Epidermal melanocyte (primary cell): ENCODE data around the gene STIP1.

Experiments
- DNase-seq: peaks from one replicate; pipeline ENCODE4 v3.0.0; 2011; ENCODE audit warnings: low spot score; ENCODE audit not compliant: insufficient read length

STIP1 gene

GRCh38 chr11:64196626-64197025 is 10.7 kb downstream of the STIP1 start:
- peak; percentile 48 for DNase-seq

GRCh38 chr11:64198511-64198910 is 12.5 kb downstream of the STIP1 start:
- no peak for DNase-seq

- no peak for DNase-seq
Measured at GRCh38 chr11:64201543-64201942, 15.6 kb downstream of the STIP1 start.

GRCh38 chr11:64202992-64203391 is 17.0 kb downstream of the STIP1 start:
- no peak for DNase-seq

GRCh38 chr11:64203421-64204079 is 17.6 kb downstream of the STIP1 start:
- no peak for DNase-seq

GRCh38 chr11:64204080-64204440 is 18.1 kb downstream of the STIP1 start:
- DNase-seq = no peak

GRCh38 chr11:64204464-64204989 is 18.6 kb downstream of the STIP1 start:
- DNase-seq = peak; percentile 98

GRCh38 chr11:64206457-64207255 is 20.7 kb downstream of the STIP1 start, which contains the start of gene FERMT3:
TSS of gene FERMT3 (plus strand) at chr11:64206721. CDS start at chr11:64207365, 644 bp downstream.
- DNase-seq = no peak

GRCh38 chr11:64207256-64208085 is 21.5 kb downstream of the STIP1 start:
- DNase-seq = peak; percentile 63

- no peak for DNase-seq
Measured at GRCh38 chr11:64208086-64208795, 22.3 kb downstream of the STIP1 start.

GRCh38 chr11:64208796-64209562 is 23.0 kb downstream of the STIP1 start:
- DNase-seq = no peak

GRCh38 chr11:64209563-64209843 is 23.5 kb downstream of the STIP1 start:
- DNase-seq = no peak

GRCh38 chr11:64210301-64211020 is 24.5 kb downstream of the STIP1 start:
- DNase-seq = no peak

GRCh38 chr11:64211181-64211872 is 25.4 kb downstream of the STIP1 start:
- no peak for DNase-seq

- no peak for DNase-seq
Measured at GRCh38 chr11:64216879-64217278, 30.9 kb downstream of the STIP1 start.

- DNase-seq = no peak
Measured at GRCh38 chr11:64218628-64219353, 32.8 kb downstream of the STIP1 start.

- DNase-seq = no peak
Measured at GRCh38 chr11:64219354-64219684, 33.3 kb downstream of the STIP1 start.

- no peak for DNase-seq
Measured at GRCh38 chr11:64219755-64220154, 33.8 kb downstream of the STIP1 start.

- no peak for DNase-seq
Measured at GRCh38 chr11:64220271-64220670, 34.3 kb downstream of the STIP1 start.
